GM21515 (cell line): ENCODE measurements around the gene ZNF548.

Experiments
- ATAC-seq: cut with Tn5 transposase; IDR thresholded peaks from one replicate; pipeline ENCODE4 v1.9.1; 2021; ENCODE audit not compliant: unreplicated experiment

Gene ZNF548

GRCh38 chr19:57395710-57396109, 6.1 kb downstream of the ZNF548 start:
- no peak for ATAC-seq

GRCh38 chr19:57398868-57399267, 9.2 kb downstream of the ZNF548 start:
- no peak for ATAC-seq

GRCh38 chr19:57403737-57404563, 14.3 kb downstream of the ZNF548 start:
- no peak for ATAC-seq

GRCh38 chr19:57406516-57407123, 17.0 kb downstream of the ZNF548 start:
- no peak for ATAC-seq

- ATAC-seq = peak; percentile 97
These were observed 21.4 kb downstream of the ZNF548 start, which contains the start of gene ZNF17 for GRCh38 chr19:57410877-57411671. Gene ZNF17 (plus strand): TSS chr19:57411161. CDS start chr19:57413616, 2,455 bp downstream.

- ATAC-seq = no peak
These were observed 29.8 kb downstream of the ZNF548 start for GRCh38 chr19:57419439-57419838.

GRCh38 chr19:57421037-57421436, 31.4 kb downstream of the ZNF548 start:
- no peak for ATAC-seq

GRCh38 chr19:57434386-57435061, 44.9 kb downstream of the ZNF548 start:
- peak; percentile 20 for ATAC-seq

GRCh38 chr19:57435062-57435978, 45.7 kb downstream of the ZNF548 start, which contains the start of gene ZNF749:
Gene ZNF749 (plus strand): TSS chr19:57435325. CDS start chr19:57435579, 254 bp downstream.
- ATAC-seq = peak; percentile 95

- ATAC-seq = no peak
These were observed 46.8 kb downstream of the ZNF548 start for GRCh38 chr19:57436417-57436816.

- no peak for ATAC-seq
These were observed 48.3 kb downstream of the ZNF548 start for GRCh38 chr19:57437931-57438330.

GRCh38 chr19:57438925-57439324, 49.3 kb downstream of the ZNF548 start:
- no peak for ATAC-seq

GRCh38 chr19:57441979-57442752, 52.5 kb downstream of the ZNF548 start:
- ATAC-seq = no peak

- ATAC-seq = no peak
These were observed 53.6 kb downstream of the ZNF548 start for GRCh38 chr19:57443121-57443696.

- ATAC-seq = no peak
These were observed 62.7 kb downstream of the ZNF548 start for GRCh38 chr19:57452307-57452706.
